A549 (cell line): ENCODE measurements around the gene AMPD3. TPM values are rescaled to one million over a fixed set of nuclear protein-coding genes. Genes with fewer than 3 reads are reported as not detected.

Experiments
- ATAC-seq, 2 experiments: fragments of 200-7000 bp in 1 of 2; fragments of >200 bp in 1 of 2; cut with Nextera tagmentation in 1 of 2; cut with Tn5 transposase in 1 of 2; 3 replicates each; pipeline versions ENCODE4 v1.8.0 to v1.9.1; 2018 to 2020; ENCODE audit warnings: mild to moderate bottlenecking in 1 of 2, moderate library complexity in 1 of 2
- CTCF ChIA-PET: fragments of 300-600 bp; sonication (Branson Sonifier 250); formaldehyde crosslinking; extraction: SDS; loops from one replicate; lab custom pipeline; 2021; ENCODE audit warnings: antibody characterized with exemption, inconsistent platforms; lab: Yijun Ruan, JAX
- POLR2A ChIA-PET: fragments of 350-600 bp; formaldehyde crosslinking; extraction: SDS; loops from one replicate; lab custom pipeline; 2021; ENCODE audit warnings: antibody characterized with exemption, inconsistent platforms; lab: Yijun Ruan, JAX
- DNase-seq, 2 experiments: peaks; one replicate each; pipeline versions ENCODE4 v3.0.0 to v3.0.0-alpha.2; 2011 to 2016; ENCODE audit warnings: low read depth in 1 of 2, low spot score in 1 of 2
- FAIRE-seq: peaks from 2 replicates; lab custom pipeline; 2011; peaks lifted over from hg19 to GRCh38; lab: Jason Lieb, UNC
- H3K27ac ChIP-seq, 2 experiments: fragments of >200 bp; sonication (Bioruptor Twin); formaldehyde crosslinking; 3 replicates each; pipeline ENCODE4 v1.5.1; 2016 to 2017
- H3K4me1 ChIP-seq: fragments of >200 bp; sonication (Bioruptor Twin); formaldehyde crosslinking; 3 replicates; pipeline ENCODE4 v1.6.1; 2016
- H3K4me2 ChIP-seq: fragments of >200 bp; sonication (Bioruptor Twin); formaldehyde crosslinking; 3 replicates; pipeline ENCODE4 v1.6.1; 2016
- H3K4me3 ChIP-seq: fragments of >200 bp; sonication (Bioruptor Twin); formaldehyde crosslinking; 3 replicates; pipeline ENCODE4 v1.5.1; 2016
- H3K9me3 ChIP-seq: fragments of >200 bp; sonication (Bioruptor Twin); formaldehyde crosslinking; 3 replicates; pipeline ENCODE4 v1.6.1; 2016
- CBX2 ChIP-seq: fragments of 200-600 bp; sonication (generic); IDR thresholded peaks from 2 replicates; pipeline ENCODE4 v1.6.1; 2016; ENCODE audit warnings: low read depth, mild to moderate bottlenecking, borderline replicate concordance
- CEBPB ChIP-seq, 2 experiments: fragments of >200 bp in 1 of 2; sonication (Bioruptor Twin) in 1 of 2; formaldehyde crosslinking in 1 of 2; IDR thresholded peaks; 2 replicates each; pipeline ENCODE4 v1.6.1; 2012 to 2016
- CHD2 ChIP-seq: fragments of 150-350 bp; IDR thresholded peaks from 2 replicates; pipeline ENCODE4 v1.6.1; 2014; ENCODE audit warnings: low read length; ENCODE audit not compliant: partially characterized antibody
- CHD4 ChIP-seq: fragments of 200-600 bp; sonication (generic); IDR thresholded peaks from 2 replicates; pipeline ENCODE4 v1.6.1; 2016; ENCODE audit warnings: antibody characterized with exemption, mild to moderate bottlenecking, borderline replicate concordance
- EHF ChIP-seq: fragments of 250-450 bp; sonication (Bioruptor Pico); IDR thresholded peaks from 2 replicates; pipeline ENCODE4 v1.5.0; 2020; ENCODE audit warnings: mild to moderate bottlenecking
- EP300 ChIP-seq, 2 experiments: fragments of >200 bp; sonication (Bioruptor Twin); formaldehyde crosslinking; IDR thresholded peaks; 2 replicates in 1 of 2; 3 replicates in 1 of 2; pipeline ENCODE4 v1.6.1; 2016 to 2017
- ESRRA ChIP-seq: fragments of 150-350 bp; IDR thresholded peaks from 2 replicates; pipeline ENCODE4 v1.6.1; 2014; ENCODE audit warnings: mild to moderate bottlenecking, low read length, borderline replicate concordance
- FOSL2 ChIP-seq, 2 experiments: fragments of 450-650 bp in 1 of 2; fragments of >200 bp in 1 of 2; sonication (Bioruptor Twin) in 1 of 2; formaldehyde crosslinking; IDR thresholded peaks; 2 replicates each; pipeline versions ENCODE4 v1.5.0 to v1.6.1; 2016 to 2020; ENCODE audit warnings: mild to moderate bottlenecking in 1 of 2, moderate library complexity in 1 of 2
- GATA3 ChIP-seq: IDR thresholded peaks from 2 replicates; pipeline ENCODE4 v1.6.1; 2012; ENCODE audit warnings: borderline replicate concordance
- HEYL ChIP-seq: fragments of 250-450 bp; sonication (Bioruptor Pico); IDR thresholded peaks from 2 replicates; pipeline ENCODE4 v1.8.0; 2021; ENCODE audit warnings: mild to moderate bottlenecking, moderate library complexity
- HOXA7 ChIP-seq: fragments of 250-450 bp; sonication (Bioruptor Pico); IDR thresholded peaks from 2 replicates; pipeline ENCODE4 v1.5.0; 2020; ENCODE audit warnings: mild to moderate bottlenecking, moderate library complexity
- HOXB13 ChIP-seq: fragments of 250-450 bp; sonication (Bioruptor Pico); IDR thresholded peaks from 2 replicates; pipeline ENCODE4 v1.5.0; 2020; ENCODE audit warnings: low read depth, mild to moderate bottlenecking, moderate library complexity
- HOXB5 ChIP-seq: fragments of 250-450 bp; sonication (Bioruptor Pico); IDR thresholded peaks from 2 replicates; pipeline ENCODE4 v1.5.0; 2020; ENCODE audit warnings: mild to moderate bottlenecking, moderate library complexity
- JUN ChIP-seq, 2 experiments: fragments of >200 bp; sonication (Bioruptor Twin); formaldehyde crosslinking; IDR thresholded peaks; 2 replicates in 1 of 2; 3 replicates in 1 of 2; pipeline ENCODE4 v1.6.1; 2016 to 2017
- KDM1A ChIP-seq: fragments of 200-600 bp; sonication (generic); IDR thresholded peaks from 2 replicates; pipeline ENCODE4 v1.6.1; 2016; ENCODE audit warnings: low read depth, mild to moderate bottlenecking
- KDM5A ChIP-seq: fragments of 200-600 bp; sonication (generic); IDR thresholded peaks from 2 replicates; pipeline ENCODE4 v1.6.1; 2016; ENCODE audit warnings: antibody characterized with exemption, mild to moderate bottlenecking
- NFE2L2 ChIP-seq: fragments of 150-350 bp; conservative IDR thresholded peaks from 2 replicates; pipeline ENCODE4 v1.6.1; 2014; ENCODE audit warnings: low read length
- NPAS2 ChIP-seq: fragments of 250-450 bp; sonication (Bioruptor Pico); IDR thresholded peaks from 2 replicates; pipeline ENCODE4 v1.8.0; 2022; ENCODE audit warnings: mild to moderate bottlenecking, moderate library complexity, borderline replicate concordance
- POLR2A ChIP-seq: IDR thresholded peaks from 2 replicates; pipeline ENCODE4 v1.6.1; 2012; ENCODE audit warnings: mild to moderate bottlenecking, low read length
- RAD21 ChIP-seq, 2 experiments: fragments of >200 bp in 1 of 2; sonication (Bioruptor Twin) in 1 of 2; formaldehyde crosslinking in 1 of 2; IDR thresholded peaks in 1 of 2; conservative IDR thresholded peaks in 1 of 2; 2 replicates in 1 of 2; 3 replicates in 1 of 2; pipeline ENCODE4 v1.6.1; 2012 to 2018; ENCODE audit warnings: inconsistent platforms in 1 of 2
- RCOR1 ChIP-seq: fragments of 150-350 bp; IDR thresholded peaks from 2 replicates; pipeline ENCODE4 v1.6.1; 2014; ENCODE audit warnings: antibody characterized with exemption, low read length, low read depth
- RFX5 ChIP-seq: fragments of 450-650 bp; IDR thresholded peaks from 2 replicates; pipeline ENCODE4 v1.7.1; 2014; ENCODE audit warnings: antibody characterized with exemption, mild to moderate bottlenecking, moderate library complexity
- RNF2 ChIP-seq: fragments of 200-600 bp; sonication (generic); IDR thresholded peaks from 2 replicates; pipeline ENCODE4 v1.6.1; 2016; ENCODE audit warnings: low read depth, mild to moderate bottlenecking, antibody characterized with exemption, moderate library complexity, borderline replicate concordance
- SMC3 ChIP-seq: fragments of >200 bp; sonication (Bioruptor Twin); formaldehyde crosslinking; IDR thresholded peaks from 3 replicates; pipeline ENCODE4 v1.6.1; 2018; ENCODE audit warnings: inconsistent platforms
- SREBF2 ChIP-seq: fragments of 450-650 bp; IDR thresholded peaks from 2 replicates; pipeline ENCODE4 v1.6.1; 2014; ENCODE audit warnings: mild to moderate bottlenecking, moderate library complexity
- TFCP2L1 ChIP-seq: fragments of 250-450 bp; sonication (Bioruptor Pico); IDR thresholded peaks from 2 replicates; pipeline ENCODE4 v1.5.0; 2021; ENCODE audit warnings: mild to moderate bottlenecking
- ZFP36 ChIP-seq: fragments of 450-650 bp; IDR thresholded peaks from 2 replicates; pipeline ENCODE4 v1.6.1; 2014; ENCODE audit warnings: borderline replicate concordance; ENCODE audit not compliant: partially characterized antibody
- ZNF302 ChIP-seq: fragments of 250-450 bp; sonication (Bioruptor Pico); IDR thresholded peaks from 2 replicates; pipeline ENCODE4 v1.9.0; 2021; ENCODE audit warnings: inconsistent platforms, mild to moderate bottlenecking, moderate library complexity
- WGBS: methylation state at CpG from one replicate; pipeline ENCODE4 v1.1.6; 2017; ENCODE audit errors: missing lambda C conversion rate; 5-methylcytosine and 5-hydroxymethylcytosine counted together
- polyA plus RNA-seq, 4 experiments: library from polyadenylated mRNA; depleted of rRNA in 3 of 4; stranded (reverse); fragments of >200 nt; fragmentation: RNase III in 1 of 4; extraction: RNeasy Plus Mini Kit Qiagen cat#74134 plus additional on column Dnase treatment in 1 of 4; gene quantifications; 2 replicates in 3 of 4; 3 replicates in 1 of 4; pipeline ENCODE4 v1.2.3, GENCODE V29; 2011 to 2017
- TF ChIP-seq, protein P1 (sequence below): fragments of 250-450 bp; sonication (Bioruptor Pico); IDR thresholded peaks from 2 replicates; pipeline ENCODE4 v1.5.0; 2021; ENCODE audit warnings: mild to moderate bottlenecking, moderate library complexity, borderline replicate concordance
- TF ChIP-seq, protein P2 (sequence below): fragments of 150-350 bp; IDR thresholded peaks from 2 replicates; pipeline ENCODE4 v1.6.1; 2014; ENCODE audit warnings: low read depth, mild to moderate bottlenecking, low read length
- TF ChIP-seq, protein P3 (sequence below): fragments of >200 bp; sonication (Bioruptor Twin); formaldehyde crosslinking; IDR thresholded peaks from 3 replicates; pipeline ENCODE4 v1.5.1; 2016

AMPD3 gene
- polyA plus RNA-seq, 2 of the 4 experiments (the other 2 are of a cell fraction) = 3.1 to 4.7 TPM

DNA sequence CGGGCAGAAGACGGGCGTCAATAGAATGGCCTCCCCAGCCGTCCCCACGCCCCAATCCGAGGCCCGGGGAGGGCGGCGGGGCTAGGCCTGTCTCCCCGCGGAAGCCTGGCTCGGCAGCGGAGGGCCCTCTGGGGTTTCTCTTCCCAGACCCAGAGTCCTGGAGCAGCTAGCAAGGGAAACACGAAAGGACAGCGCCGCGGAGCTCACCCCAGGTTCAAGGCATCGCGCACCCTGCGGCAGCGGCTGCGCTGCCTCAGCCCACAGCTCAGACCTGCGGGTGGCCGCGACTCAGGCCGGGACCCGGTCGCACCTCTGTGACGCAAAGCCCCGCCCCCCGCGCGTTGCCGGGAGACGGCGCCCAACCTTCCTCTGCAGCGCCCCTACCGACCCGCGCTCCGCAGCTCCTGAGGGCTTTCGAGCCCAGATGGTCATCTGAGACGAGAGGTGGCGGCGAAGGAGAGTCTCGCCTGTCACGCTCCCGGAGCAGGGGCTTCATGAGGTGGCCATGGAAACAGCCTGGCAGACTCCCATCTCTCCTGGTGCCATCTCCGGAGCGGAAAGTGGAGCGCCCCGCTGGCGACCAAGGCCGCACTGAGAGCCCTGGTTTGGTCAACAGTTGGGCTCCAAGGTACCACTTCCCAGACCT lies 86.0 kb downstream of the AMPD3 start, which contains the start of gene RNF141 (continued):
- TF ChIP-seq SMC3 = peak; percentile 48
- TF ChIP-seq POLR2A = peak; percentile 97

DNA sequence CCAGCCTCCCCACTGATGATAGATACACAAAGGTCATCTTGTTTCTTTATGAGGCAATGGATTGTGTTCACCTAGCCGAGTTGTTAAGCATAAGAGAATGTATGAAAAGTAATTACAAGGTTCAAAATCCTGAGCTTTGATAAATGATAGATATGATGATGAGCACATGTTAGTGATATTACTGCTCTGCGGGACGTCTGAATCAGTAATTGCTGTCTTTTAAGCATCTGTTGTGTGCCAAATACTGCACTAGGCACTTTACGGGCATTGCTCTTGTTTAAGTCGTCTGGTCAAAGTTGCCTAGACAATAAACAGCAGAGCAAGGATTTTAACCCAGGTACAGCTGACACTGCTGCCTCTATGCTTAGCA lies 86.5 kb downstream of the AMPD3 start:
- H3K27ac ChIP-seq = peak overlapping the region; percentile 85 to 87
- H3K4me3 ChIP-seq = peak overlapping the region; percentile 75
- TF ChIP-seq HOXB13 (no peak), KDM5A (no peak), RAD21 (conservative IDR thresholded peaks at IDR 0.05 in 1 of 2, IDR thresholded peaks at IDR 0.05 in 1 of 2) (no peak), CHD4 (no peak), RNF2 (no peak), RFX5 (no peak), EP300 (IDR thresholded peaks at IDR 0.05) (no peak), HEYL (CRISPR knock-in tag) (no peak), HOXB5 (CRISPR knock-in tag) (no peak), JUN (IDR thresholded peaks at IDR 0.05) (no peak), ZNF302 (CRISPR knock-in tag) (no peak), CHD2 (no peak), NFE2L2 (no peak), SMC3 (no peak), GATA3 (no peak), TFCP2L1 (CRISPR knock-in tag) (no peak), FOSL2 (IDR thresholded peaks at IDR 0.05) (no peak), FOSL2 (CRISPR knock-in tag; IDR thresholded peaks at IDR 0.05) (no peak), CEBPB (IDR thresholded peaks at IDR 0.05) (no peak), EHF (CRISPR knock-in tag) (no peak)
- TF ChIP-seq, protein P1, sequence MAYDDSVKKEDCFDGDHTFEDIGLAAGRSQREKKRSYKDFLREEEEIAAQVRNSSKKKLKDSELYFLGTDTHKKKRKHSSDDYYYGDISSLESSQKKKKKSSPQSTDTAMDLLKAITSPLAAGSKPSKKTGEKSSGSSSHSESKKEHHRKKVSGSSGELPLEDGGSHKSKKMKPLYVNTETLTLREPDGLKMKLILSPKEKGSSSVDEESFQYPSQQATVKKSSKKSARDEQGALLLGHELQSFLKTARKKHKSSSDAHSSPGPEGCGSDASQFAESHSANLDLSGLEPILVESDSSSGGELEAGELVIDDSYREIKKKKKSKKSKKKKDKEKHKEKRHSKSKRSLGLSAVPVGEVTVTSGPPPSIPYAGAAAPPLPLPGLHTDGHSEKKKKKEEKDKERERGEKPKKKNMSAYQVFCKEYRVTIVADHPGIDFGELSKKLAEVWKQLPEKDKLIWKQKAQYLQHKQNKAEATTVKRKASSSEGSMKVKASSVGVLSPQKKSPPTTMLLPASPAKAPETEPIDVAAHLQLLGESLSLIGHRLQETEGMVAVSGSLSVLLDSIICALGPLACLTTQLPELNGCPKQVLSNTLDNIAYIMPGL (CRISPR knock-in tag) = no peak
- TF ChIP-seq, all 56 proteins: peak for 0
- DNase-seq (no peak), ATAC-seq (no peak), FAIRE-seq (no peak)
- Histone ChIP-seq H3K9me3 (no peaks in the 10 kb centered on the region), H3K4me2 (peak overlapping the region; percentile 81), H3K4me1 (peaks cover 15% of the 10 kb centered on the region)
- CTCF ChIA-PET = interaction anchor here (0.6 to 3.3 kb wide), 40 partner anchors 9 to 569 kb away, joined by 3 to 22 read pairs (median 5); no protein-coding TSS in a partner anchor
- POLR2A ChIA-PET = interaction anchor here (0.8 to 1.8 kb wide), 11 partner anchors 10 to 210 kb away, joined by 3 to 12 read pairs (median 4); partner anchors contain the start of genes AMPD3 and CTR9
- 48% methylated on average over 5 of the region's 5 CpGs for WGBS

DNA sequence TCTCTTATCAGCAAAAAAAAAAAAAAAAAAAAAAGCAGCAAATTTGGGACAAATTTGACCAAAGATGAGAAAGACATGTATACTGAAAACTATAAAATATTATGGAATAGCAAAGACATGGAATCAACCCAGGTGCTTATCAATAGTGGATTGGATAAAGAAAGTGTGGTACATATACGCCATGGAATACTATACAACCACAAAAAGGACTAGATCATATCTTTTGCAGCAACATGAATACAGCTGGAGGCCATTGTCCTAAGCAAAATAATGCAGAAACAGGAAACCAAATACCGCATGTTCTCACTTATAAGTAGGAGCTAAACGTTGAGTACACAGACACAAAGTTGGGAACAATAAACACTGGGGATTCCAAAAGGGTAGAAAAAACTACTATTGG lies 87.7 kb downstream of the AMPD3 start:
- no peak overlapping the region for H3K27ac ChIP-seq
- ChIA-PET POLR2A (no interaction called here), CTCF (interaction anchor here (0.8 to 3.3 kb wide), 4 partner anchors 18 to 137 kb away, joined by 3 to 22 read pairs (median 16); no protein-coding TSS in a partner anchor)
- H3K4me2 ChIP-seq = no peak overlapping the region
- DNase-seq (no peak), ATAC-seq (no peak), FAIRE-seq (no peak)
- H3K4me3 ChIP-seq = no peak overlapping the region
- 89% methylated on average over 3 of the region's 3 CpGs for WGBS
- peaks cover 15% of the 10 kb centered on the region for H3K4me1 ChIP-seq
- TF ChIP-seq CEBPB (IDR thresholded peaks at IDR 0.05) (no peak), KDM1A (no peak), FOSL2 (IDR thresholded peaks at IDR 0.05) (no peak), FOSL2 (CRISPR knock-in tag; IDR thresholded peaks at IDR 0.05) (no peak), HOXA7 (no peak), EHF (CRISPR knock-in tag) (no peak), SREBF2 (no peak), HOXB13 (no peak), GATA3 (no peak), RCOR1 (no peak), ZFP36 (no peak), CBX2 (no peak), ESRRA (no peak), NPAS2 (no peak), ZNF302 (CRISPR knock-in tag) (no peak), HEYL (CRISPR knock-in tag) (no peak)
- TF ChIP-seq, protein P2, sequence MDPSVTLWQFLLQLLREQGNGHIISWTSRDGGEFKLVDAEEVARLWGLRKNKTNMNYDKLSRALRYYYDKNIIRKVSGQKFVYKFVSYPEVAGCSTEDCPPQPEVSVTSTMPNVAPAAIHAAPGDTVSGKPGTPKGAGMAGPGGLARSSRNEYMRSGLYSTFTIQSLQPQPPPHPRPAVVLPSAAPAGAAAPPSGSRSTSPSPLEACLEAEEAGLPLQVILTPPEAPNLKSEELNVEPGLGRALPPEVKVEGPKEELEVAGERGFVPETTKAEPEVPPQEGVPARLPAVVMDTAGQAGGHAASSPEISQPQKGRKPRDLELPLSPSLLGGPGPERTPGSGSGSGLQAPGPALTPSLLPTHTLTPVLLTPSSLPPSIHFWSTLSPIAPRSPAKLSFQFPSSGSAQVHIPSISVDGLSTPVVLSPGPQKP = no peak
- TF ChIP-seq, protein P3, sequence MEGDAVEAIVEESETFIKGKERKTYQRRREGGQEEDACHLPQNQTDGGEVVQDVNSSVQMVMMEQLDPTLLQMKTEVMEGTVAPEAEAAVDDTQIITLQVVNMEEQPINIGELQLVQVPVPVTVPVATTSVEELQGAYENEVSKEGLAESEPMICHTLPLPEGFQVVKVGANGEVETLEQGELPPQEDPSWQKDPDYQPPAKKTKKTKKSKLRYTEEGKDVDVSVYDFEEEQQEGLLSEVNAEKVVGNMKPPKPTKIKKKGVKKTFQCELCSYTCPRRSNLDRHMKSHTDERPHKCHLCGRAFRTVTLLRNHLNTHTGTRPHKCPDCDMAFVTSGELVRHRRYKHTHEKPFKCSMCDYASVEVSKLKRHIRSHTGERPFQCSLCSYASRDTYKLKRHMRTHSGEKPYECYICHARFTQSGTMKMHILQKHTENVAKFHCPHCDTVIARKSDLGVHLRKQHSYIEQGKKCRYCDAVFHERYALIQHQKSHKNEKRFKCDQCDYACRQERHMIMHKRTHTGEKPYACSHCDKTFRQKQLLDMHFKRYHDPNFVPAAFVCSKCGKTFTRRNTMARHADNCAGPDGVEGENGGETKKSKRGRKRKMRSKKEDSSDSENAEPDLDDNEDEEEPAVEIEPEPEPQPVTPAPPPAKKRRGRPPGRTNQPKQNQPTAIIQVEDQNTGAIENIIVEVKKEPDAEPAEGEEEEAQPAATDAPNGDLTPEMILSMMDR = no peak
- H3K9me3 ChIP-seq = no peaks in the 10 kb centered on the region
